ENCODE results near the gene CNTN5. TPM values are rescaled to one million over a fixed set of nuclear protein-coding genes. Genes with fewer than 3 reads are reported as not detected.

The CNTN5 gene
- polyA plus RNA-seq, 1 of the 3 experiments (the other 2 are of a cell fraction) = not detected

- Histone ChIP-seq H3K9me2 (no peaks in the 10 kb centered on the region), H3K27me3 (ENCODE audit: insufficient read depth) (no peaks in the 10 kb centered on the region), H3K9me3 (no peaks in the 10 kb centered on the region), H4K20me1 (ENCODE audit: insufficient read depth) (no peaks in the 10 kb centered on the region), H3K27ac (ENCODE audit: low read depth in 2 of 2, low read length in 1 of 2) (no peak overlapping the region), H3K4me1 (ENCODE audit: control insufficient read depth in 1 of 2, insufficient read depth in 2 of 2, low read depth in 1 of 2, low read length in 1 of 2) (no peaks in the 10 kb centered on the region), H3F3A (replicated peaks; ENCODE audit: insufficient read depth) (no peaks in the 10 kb centered on the region), H3K79me2 (ENCODE audit: insufficient read depth) (no peaks in the 10 kb centered on the region), H3K36me3 (replicated peaks in 1 of 2; ENCODE audit: control insufficient read depth in 1 of 2, insufficient read depth in 2 of 2, low read length in 1 of 2) (no peaks in the 10 kb centered on the region), H3K4me2 (no peak overlapping the region), H3K9ac (no peak overlapping the region), H2AFZ (ENCODE audit: low read depth) (no peak overlapping the region), H3K4me3 (ENCODE audit: low read depth in 2 of 2, low read length in 1 of 2) (no peak overlapping the region)
- peak; percentile 0 for DNase-seq
- 19% methylated on average over 8 of the region's 8 CpGs for WGBS (ENCODE audit: low lambda C conversion rate)
- TF ChIP-seq, protein P1, sequence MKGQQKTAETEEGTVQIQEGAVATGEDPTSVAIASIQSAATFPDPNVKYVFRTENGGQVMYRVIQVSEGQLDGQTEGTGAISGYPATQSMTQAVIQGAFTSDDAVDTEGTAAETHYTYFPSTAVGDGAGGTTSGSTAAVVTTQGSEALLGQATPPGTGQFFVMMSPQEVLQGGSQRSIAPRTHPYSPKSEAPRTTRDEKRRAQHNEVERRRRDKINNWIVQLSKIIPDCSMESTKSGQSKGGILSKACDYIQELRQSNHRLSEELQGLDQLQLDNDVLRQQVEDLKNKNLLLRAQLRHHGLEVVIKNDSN (IDR thresholded peaks at IDR 0.05; ENCODE audit: borderline replicate concordance, low read depth) = no peak
- TF ChIP-seq, protein P2, sequence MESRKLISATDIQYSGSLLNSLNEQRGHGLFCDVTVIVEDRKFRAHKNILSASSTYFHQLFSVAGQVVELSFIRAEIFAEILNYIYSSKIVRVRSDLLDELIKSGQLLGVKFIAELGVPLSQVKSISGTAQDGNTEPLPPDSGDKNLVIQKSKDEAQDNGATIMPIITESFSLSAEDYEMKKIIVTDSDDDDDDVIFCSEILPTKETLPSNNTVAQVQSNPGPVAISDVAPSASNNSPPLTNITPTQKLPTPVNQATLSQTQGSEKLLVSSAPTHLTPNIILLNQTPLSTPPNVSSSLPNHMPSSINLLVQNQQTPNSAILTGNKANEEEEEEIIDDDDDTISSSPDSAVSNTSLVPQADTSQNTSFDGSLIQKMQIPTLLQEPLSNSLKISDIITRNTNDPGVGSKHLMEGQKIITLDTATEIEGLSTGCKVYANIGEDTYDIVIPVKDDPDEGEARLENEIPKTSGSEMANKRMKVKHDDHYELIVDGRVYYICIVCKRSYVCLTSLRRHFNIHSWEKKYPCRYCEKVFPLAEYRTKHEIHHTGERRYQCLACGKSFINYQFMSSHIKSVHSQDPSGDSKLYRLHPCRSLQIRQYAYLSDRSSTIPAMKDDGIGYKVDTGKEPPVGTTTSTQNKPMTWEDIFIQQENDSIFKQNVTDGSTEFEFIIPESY (IDR thresholded peaks at IDR 0.05; ENCODE audit: borderline replicate concordance, low read depth) = no peak
- TF ChIP-seq NRF1 (IDR thresholded peaks at IDR 0.05; ENCODE audit: low read depth, low read length) (no peak), EZH2phosphoT487 (IDR thresholded peaks at IDR 0.05; ENCODE audit: borderline replicate concordance, low read depth) (no peak), TCF12 (IDR thresholded peaks at IDR 0.05) (no peak), RCOR1 (IDR thresholded peaks at IDR 0.05; ENCODE audit: low read length) (no peak), SMC3 (IDR thresholded peaks at IDR 0.05; ENCODE audit: low read depth, low read length) (no peak), YY1 (IDR thresholded peaks at IDR 0.05; ENCODE audit: low read depth) (no peak), CTCF (IDR thresholded peaks at IDR 0.05) (no peak), NFIC (IDR thresholded peaks at IDR 0.05; ENCODE audit: borderline replicate concordance) (no peak), TEAD4 (IDR thresholded peaks at IDR 0.05; ENCODE audit: borderline replicate concordance, insufficient read depth) (no peak)
- TF ChIP-seq, protein P3, sequence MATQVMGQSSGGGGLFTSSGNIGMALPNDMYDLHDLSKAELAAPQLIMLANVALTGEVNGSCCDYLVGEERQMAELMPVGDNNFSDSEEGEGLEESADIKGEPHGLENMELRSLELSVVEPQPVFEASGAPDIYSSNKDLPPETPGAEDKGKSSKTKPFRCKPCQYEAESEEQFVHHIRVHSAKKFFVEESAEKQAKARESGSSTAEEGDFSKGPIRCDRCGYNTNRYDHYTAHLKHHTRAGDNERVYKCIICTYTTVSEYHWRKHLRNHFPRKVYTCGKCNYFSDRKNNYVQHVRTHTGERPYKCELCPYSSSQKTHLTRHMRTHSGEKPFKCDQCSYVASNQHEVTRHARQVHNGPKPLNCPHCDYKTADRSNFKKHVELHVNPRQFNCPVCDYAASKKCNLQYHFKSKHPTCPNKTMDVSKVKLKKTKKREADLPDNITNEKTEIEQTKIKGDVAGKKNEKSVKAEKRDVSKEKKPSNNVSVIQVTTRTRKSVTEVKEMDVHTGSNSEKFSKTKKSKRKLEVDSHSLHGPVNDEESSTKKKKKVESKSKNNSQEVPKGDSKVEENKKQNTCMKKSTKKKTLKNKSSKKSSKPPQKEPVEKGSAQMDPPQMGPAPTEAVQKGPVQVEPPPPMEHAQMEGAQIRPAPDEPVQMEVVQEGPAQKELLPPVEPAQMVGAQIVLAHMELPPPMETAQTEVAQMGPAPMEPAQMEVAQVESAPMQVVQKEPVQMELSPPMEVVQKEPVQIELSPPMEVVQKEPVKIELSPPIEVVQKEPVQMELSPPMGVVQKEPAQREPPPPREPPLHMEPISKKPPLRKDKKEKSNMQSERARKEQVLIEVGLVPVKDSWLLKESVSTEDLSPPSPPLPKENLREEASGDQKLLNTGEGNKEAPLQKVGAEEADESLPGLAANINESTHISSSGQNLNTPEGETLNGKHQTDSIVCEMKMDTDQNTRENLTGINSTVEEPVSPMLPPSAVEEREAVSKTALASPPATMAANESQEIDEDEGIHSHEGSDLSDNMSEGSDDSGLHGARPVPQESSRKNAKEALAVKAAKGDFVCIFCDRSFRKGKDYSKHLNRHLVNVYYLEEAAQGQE (IDR thresholded peaks at IDR 0.05; ENCODE audit: low read depth, low read length) = no peak
- POLR2A ChIA-PET = no interaction called here
- CTCF ChIA-PET = no interaction called here
Measured at GRCh38 chr11:99240192-99241030, 219.7 kb downstream of the CNTN5 start.

Measured in SK-N-SH (cell line).